Endodermal cell (in vitro differentiated cells): ENCODE results near the gene TEX101. TPM values are rescaled to one million over a fixed set of nuclear protein-coding genes. Genes with fewer than 3 reads are reported as not detected.

Experiments
- DNase-seq: peaks from one replicate; pipeline ENCODE4 v3.0.0-alpha.2; 2017
- H3K27ac ChIP-seq: 2 replicates; pipeline ENCODE4 v1.5.1; 2013; ENCODE audit warnings: mild to moderate bottlenecking, low read depth, low read length, moderate library complexity
- H3K27me3 ChIP-seq: 2 replicates; pipeline ENCODE4 v1.6.1; 2013; ENCODE audit warnings: mild to moderate bottlenecking, low read length, moderate library complexity; ENCODE audit not compliant: insufficient read depth, control insufficient read depth, poor library complexity, severe bottlenecking
- H3K36me3 ChIP-seq: 2 replicates; pipeline ENCODE4 v1.7.0; 2013; ENCODE audit warnings: mild to moderate bottlenecking, low read length, moderate library complexity; ENCODE audit not compliant: control insufficient read depth, insufficient read depth
- H3K4me1 ChIP-seq: one replicate; pipeline ENCODE4 v1.7.0; 2013; ENCODE audit warnings: low read length; ENCODE audit not compliant: control insufficient read depth, insufficient read depth
- H3K4me3 ChIP-seq: 2 replicates; pipeline ENCODE4 v1.5.1; 2013; ENCODE audit warnings: mild to moderate bottlenecking, low read length, moderate library complexity
- H3K9ac ChIP-seq: 2 replicates; pipeline ENCODE4 v1.6.1; 2013; ENCODE audit warnings: mild to moderate bottlenecking, low read length, moderate library complexity; ENCODE audit not compliant: poor library complexity, severe bottlenecking; ENCODE audit errors: extremely low read depth
- H3K9me3 ChIP-seq: 2 replicates; pipeline ENCODE4 v1.6.1; 2013; ENCODE audit warnings: mild to moderate bottlenecking, low read length, moderate library complexity; ENCODE audit not compliant: control insufficient read depth
- H3K27ac Mint-ChIP-seq: 2 replicates; pipeline ENCODE4 v1.8.0; 2020; ENCODE audit warnings: mixed read lengths
- H3K27me3 Mint-ChIP-seq: 2 replicates; pipeline ENCODE4 v1.8.0; 2021; ENCODE audit warnings: mild to moderate bottlenecking, mixed read lengths; ENCODE audit not compliant: insufficient read depth
- H3K36me3 Mint-ChIP-seq: 2 replicates; pipeline ENCODE4 v1.8.0; 2020; ENCODE audit warnings: low read depth, mixed read lengths
- H3K4me1 Mint-ChIP-seq: 2 replicates; pipeline ENCODE4 v1.8.0; 2020; ENCODE audit warnings: mixed read lengths
- H3K4me3 Mint-ChIP-seq: 2 replicates; pipeline ENCODE4 v1.8.0; 2020; ENCODE audit warnings: mild to moderate bottlenecking, moderate library complexity, mixed read lengths
- H3K9me3 Mint-ChIP-seq: 2 replicates; pipeline ENCODE4 v1.8.0; 2020; ENCODE audit warnings: mild to moderate bottlenecking, mixed read lengths
- CTCF ChIP-seq: fragments of 200-600 bp; sonication (generic); conservative IDR thresholded peaks from 2 replicates; pipeline ENCODE4 v1.5.0; 2021; ENCODE audit warnings: antibody characterized with exemption, mild to moderate bottlenecking
- WGBS, 2 experiments: methylation state at CpG; one replicate each; pipeline versions ENCODE4 v1.1.5 to v1.1.7; 2013; ENCODE audit warnings: missing lambda C conversion rate in 2 of 2, mixed read lengths in 1 of 2; ENCODE audit not compliant: insufficient coverage in 1 of 2, insufficient read length in 1 of 2; 5-methylcytosine and 5-hydroxymethylcytosine counted together
- total RNA-seq, 2 donors: library from RNA; stranded (reverse); fragmentation: NEBNext Ultra II Directional in 1 of 2; extraction: Animal tissue kit (Norgen Biotek cat#: 25700) in 1 of 2; gene quantifications; 2 replicates in 1 of 2; 3 replicates in 1 of 2; pipeline ENCODE4 v1.2.1, GENCODE V29; 2021

The TEX101 gene
- total RNA-seq, 2 donors from 2014 or later: 0.59 TPM; not detected in 1

GRCh38 chr19:43437712-43438111, 23.0 kb downstream of the TEX101 start:
- no peak for DNase-seq
- TF ChIP-seq CTCF: no peak
- H3K36me3 Mint-ChIP-seq: no peaks in the 10 kb centered on the region
- H3K27me3 ChIP-seq: no peaks in the 10 kb centered on the region
- H3K27me3 Mint-ChIP-seq: peaks cover 10% of the 10 kb centered on the region
- H3K36me3 ChIP-seq: no peaks in the 10 kb centered on the region
- H3K4me1 Mint-ChIP-seq: no peaks in the 10 kb centered on the region
- no peaks in the 10 kb centered on the region for H3K9me3 ChIP-seq
- no peaks in the 10 kb centered on the region for H3K4me1 ChIP-seq
- 92 to 95% methylated on average over 3 to 6 of the region's 6 CpGs for WGBS, 2 experiments
- H3K27ac ChIP-seq: no peak overlapping the region
- H3K4me3 ChIP-seq: no peak overlapping the region
- no peaks in the 10 kb centered on the region for H3K9me3 Mint-ChIP-seq
- no peak overlapping the region for H3K9ac ChIP-seq
- no peak overlapping the region for H3K27ac Mint-ChIP-seq
- H3K4me3 Mint-ChIP-seq: no peak overlapping the region

GRCh38 chr19:43438291-43439031, 23.8 kb downstream of the TEX101 start:
- TF ChIP-seq CTCF: no peak

GRCh38 chr19:43439032-43439708, 24.5 kb downstream of the TEX101 start:
- H3K4me3 ChIP-seq: no peak overlapping the region
- no peak overlapping the region for H3K4me3 Mint-ChIP-seq
- H3K9ac ChIP-seq: no peak overlapping the region
- peaks cover 10% of the 10 kb centered on the region for H3K27me3 Mint-ChIP-seq
- H3K9me3 ChIP-seq: no peaks in the 10 kb centered on the region
- no peaks in the 10 kb centered on the region for H3K36me3 ChIP-seq
- TF ChIP-seq CTCF: no peak
- H3K4me1 ChIP-seq: no peaks in the 10 kb centered on the region
- no peak for DNase-seq
- 93 to 94% methylated on average over 4 to 9 of the region's 14 CpGs for WGBS, 2 experiments
- H3K27me3 ChIP-seq: no peaks in the 10 kb centered on the region
- H3K9me3 Mint-ChIP-seq: no peaks in the 10 kb centered on the region
- no peak overlapping the region for H3K27ac ChIP-seq
- H3K36me3 Mint-ChIP-seq: no peaks in the 10 kb centered on the region
- no peaks in the 10 kb centered on the region for H3K4me1 Mint-ChIP-seq
- H3K27ac Mint-ChIP-seq: no peak overlapping the region

More at GRCh38 chr19:43438291-43439031, 23.8 kb downstream of the TEX101 start:
- H3K9ac ChIP-seq: no peak overlapping the region
- H3K4me3 ChIP-seq: no peak overlapping the region
- no peak for DNase-seq
- Mint-ChIP-seq H3K36me3 (no peaks in the 10 kb centered on the region), H3K27ac (no peak overlapping the region), H3K9me3 (no peaks in the 10 kb centered on the region), H3K4me3 (no peak overlapping the region), H3K4me1 (no peaks in the 10 kb centered on the region), H3K27me3 (peaks cover 10% of the 10 kb centered on the region)
- WGBS, 2 experiments: 93 to 95% methylated on average over 8 to 9 of the region's 9 CpGs
- H3K36me3 ChIP-seq: no peaks in the 10 kb centered on the region
- H3K27ac ChIP-seq: no peak overlapping the region
- no peaks in the 10 kb centered on the region for H3K4me1 ChIP-seq
- H3K9me3 ChIP-seq: no peaks in the 10 kb centered on the region
- no peaks in the 10 kb centered on the region for H3K27me3 ChIP-seq
